Suprapubic skin (tissue), 4 donors: Measurements from ENCODE around the gene DCUN1D1.

Experiments used
- CTCF ChIP-seq, 2 donors: fragments of 200-600 bp in 1 of 2; fragments of 450-650 bp in 1 of 2; sonication (generic) in 1 of 2; IDR thresholded peaks; one replicate each; pipeline ENCODE4 v1.5.1; 2016 to 2019; ENCODE audit warnings: antibody characterized with exemption in 2 of 2, mild to moderate bottlenecking in 1 of 2, moderate library complexity in 1 of 2
- POLR2A ChIP-seq, 2 donors: fragments of 450-650 bp; IDR thresholded peaks; one replicate each; pipeline ENCODE4 v1.6.1; 2017; ENCODE audit warnings: antibody characterized with exemption in 2 of 2, mild to moderate bottlenecking in 2 of 2, moderate library complexity in 2 of 2
- POLR2AphosphoS5 ChIP-seq, 3 donors: sonication (generic); formaldehyde crosslinking; IDR thresholded peaks; one replicate each; pipeline ENCODE4 v1.6.1; 2017; ENCODE audit warnings: antibody characterized with exemption in 3 of 3

GRCh38 chr3:182925330-182925943 is 54.9 kb downstream of the DCUN1D1 start:
- TF ChIP-seq CTCF (IDR thresholded peaks at IDR 0.05) (no peak), POLR2A (IDR thresholded peaks at IDR 0.05) (no peak), POLR2AphosphoS5 (IDR thresholded peaks at IDR 0.05) (no peak)
